GM12874 (cell line): ENCODE results near the gene YWHAH.

Experiments used
- TF ChIP-seq, protein P1 (sequence below): IDR thresholded peaks from 2 replicates; pipeline ENCODE4 v1.5.1; 2011; ENCODE audit warnings: low read depth, mild to moderate bottlenecking, control low read depth, low read length, moderate library complexity; ENCODE audit not compliant: insufficient read depth

Gene YWHAH

DNA sequence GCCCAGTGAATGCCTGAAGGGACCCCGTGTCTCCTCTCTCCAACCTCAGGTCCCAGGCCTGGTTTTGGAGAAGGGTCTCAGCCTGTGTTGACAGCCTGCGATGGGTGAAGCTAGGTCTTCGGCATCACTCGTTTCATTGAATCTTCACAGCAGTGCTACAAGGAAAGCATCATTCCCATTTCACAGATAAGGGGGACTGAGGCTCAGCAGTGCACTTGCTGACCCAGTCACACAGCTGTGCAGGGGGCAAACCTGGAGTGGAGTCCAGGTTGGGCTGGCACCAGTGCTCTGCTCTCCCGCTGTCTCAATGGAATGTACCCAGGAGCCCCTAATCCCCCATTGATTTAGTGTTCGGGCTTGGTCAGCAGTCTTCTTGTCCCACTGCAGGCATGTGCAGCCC, 10.9 kb upstream of the YWHAH start:
- TF ChIP-seq, protein P1, sequence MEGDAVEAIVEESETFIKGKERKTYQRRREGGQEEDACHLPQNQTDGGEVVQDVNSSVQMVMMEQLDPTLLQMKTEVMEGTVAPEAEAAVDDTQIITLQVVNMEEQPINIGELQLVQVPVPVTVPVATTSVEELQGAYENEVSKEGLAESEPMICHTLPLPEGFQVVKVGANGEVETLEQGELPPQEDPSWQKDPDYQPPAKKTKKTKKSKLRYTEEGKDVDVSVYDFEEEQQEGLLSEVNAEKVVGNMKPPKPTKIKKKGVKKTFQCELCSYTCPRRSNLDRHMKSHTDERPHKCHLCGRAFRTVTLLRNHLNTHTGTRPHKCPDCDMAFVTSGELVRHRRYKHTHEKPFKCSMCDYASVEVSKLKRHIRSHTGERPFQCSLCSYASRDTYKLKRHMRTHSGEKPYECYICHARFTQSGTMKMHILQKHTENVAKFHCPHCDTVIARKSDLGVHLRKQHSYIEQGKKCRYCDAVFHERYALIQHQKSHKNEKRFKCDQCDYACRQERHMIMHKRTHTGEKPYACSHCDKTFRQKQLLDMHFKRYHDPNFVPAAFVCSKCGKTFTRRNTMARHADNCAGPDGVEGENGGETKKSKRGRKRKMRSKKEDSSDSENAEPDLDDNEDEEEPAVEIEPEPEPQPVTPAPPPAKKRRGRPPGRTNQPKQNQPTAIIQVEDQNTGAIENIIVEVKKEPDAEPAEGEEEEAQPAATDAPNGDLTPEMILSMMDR = no peak

DNA sequence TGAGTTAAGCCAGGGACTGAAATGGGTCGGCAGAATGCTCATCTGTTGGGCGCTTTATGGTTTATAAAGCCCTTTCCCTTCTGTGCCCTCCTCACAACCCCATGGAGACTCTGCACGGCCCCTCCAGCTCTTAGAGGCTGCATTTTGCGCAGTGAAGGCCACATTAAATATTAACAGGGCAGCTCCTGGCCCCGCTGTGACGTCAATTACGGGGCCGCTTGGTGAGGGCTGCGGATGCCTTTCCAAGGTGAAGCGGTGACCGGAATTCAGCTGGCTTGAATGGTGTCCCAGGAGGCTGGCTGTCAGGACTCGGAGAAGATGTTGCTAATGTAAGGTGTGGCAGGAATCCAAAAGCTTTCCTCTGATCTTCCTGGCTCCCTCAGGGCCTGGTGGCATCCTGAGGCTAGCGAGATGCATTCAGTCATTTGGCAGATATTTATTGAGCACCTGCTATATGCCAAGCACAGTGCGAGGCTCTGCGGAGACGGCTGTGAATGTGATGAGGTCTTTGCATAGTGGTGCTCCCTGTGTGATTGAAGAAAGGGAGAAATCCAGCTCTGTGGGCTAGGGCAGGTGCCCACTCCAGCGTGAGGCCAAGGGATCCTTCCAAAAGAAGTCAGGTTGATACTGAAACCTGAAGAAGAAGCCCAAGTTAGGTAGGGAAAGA, 10.4 kb upstream of the YWHAH start:
- TF ChIP-seq, protein P1 = no peak

DNA sequence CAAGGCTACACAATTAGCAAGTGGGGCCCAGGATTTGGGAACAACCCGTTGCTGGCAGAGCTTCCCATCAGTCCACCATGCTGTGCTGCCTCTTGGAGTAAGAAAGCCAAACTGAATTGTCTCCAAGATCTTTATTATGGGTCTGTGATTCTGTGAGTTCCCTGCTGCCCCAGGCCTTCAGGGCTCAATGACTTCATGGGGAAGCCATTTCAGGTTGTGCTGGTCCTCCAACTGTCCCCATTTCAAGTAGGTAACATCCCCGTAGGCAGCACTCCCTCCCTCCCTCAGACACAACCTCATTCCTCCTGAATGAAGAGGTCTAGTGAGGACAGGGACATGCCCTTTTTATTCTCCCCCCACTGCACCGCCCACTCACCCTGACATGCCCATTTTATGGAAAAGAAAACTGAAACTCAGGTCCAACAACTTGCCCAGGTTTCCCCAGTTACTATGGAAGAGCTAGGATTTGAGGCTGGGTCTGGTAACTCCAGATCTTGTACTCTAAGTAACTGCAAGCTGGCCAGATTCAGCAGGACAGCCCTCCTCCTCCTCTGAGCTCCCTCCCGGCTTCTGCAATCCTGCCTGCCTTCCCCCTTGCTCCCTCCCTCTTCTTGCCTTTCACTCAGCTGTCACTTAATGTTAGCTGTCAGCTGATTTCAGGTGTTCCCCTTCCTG, 8.2 kb upstream of the YWHAH start:
- TF ChIP-seq, protein P1 = no peak

DNA sequence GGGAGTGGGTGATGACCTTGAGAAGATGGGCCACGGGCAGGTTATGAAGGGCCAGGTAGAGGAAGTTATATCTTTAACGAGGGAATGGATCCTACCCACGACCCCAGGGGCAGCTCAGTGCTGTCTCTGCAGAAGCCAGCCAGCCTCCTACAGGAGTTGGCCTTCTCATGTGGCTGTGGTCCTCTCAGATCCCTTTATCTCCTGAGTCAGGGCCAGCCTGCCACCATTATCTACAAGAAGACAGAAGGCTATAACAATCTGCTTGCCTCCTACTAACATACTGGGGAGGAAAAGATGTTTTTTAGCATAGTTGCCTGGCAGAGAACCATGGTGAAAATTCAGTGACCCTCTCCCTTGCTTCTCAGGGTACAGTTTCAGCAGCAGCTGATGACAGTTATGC, 7.0 kb upstream of the YWHAH start:
- TF ChIP-seq, protein P1 = no peak

DNA sequence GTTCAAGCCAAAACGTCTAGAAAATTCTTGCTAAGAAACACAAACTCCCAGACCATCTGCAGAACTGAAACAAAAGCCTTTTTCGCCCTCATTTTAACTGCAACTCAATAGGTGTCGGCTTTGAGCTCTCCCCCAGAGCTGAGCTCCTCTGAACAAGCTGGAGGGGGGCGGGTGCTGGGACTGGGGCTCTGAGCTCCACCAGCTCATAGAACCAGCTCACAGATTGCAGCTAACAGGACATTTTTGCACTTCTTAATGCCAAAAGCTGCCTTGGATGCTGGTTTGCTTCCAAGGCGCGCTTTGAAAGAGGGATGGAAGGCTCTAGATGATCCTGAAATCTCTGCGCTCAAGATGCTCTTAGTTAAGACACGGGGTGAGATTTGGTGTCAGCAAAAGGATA, 6.0 kb upstream of the YWHAH start:
- TF ChIP-seq, protein P1 = no peak

DNA sequence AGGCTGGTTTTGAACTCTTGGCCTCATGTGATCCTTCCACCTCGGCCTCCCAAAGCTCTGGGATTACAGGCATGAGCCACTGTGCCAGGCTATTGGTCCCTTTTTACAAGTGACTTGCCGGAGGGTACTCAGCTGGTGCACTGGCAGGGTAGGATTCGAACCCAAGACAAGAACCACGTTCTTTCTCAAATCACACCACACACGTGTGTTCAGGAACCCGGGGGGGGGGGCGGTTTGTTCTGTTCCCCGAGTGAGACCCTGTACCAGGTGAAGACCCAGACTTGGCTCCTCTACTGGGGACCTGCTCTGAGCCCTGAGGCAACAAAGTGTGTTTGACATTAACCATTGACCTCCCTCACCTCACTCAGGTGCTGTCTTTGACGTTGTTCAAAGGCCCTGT, 3.8 kb upstream of the YWHAH start:
- TF ChIP-seq, protein P1 = no peak

DNA sequence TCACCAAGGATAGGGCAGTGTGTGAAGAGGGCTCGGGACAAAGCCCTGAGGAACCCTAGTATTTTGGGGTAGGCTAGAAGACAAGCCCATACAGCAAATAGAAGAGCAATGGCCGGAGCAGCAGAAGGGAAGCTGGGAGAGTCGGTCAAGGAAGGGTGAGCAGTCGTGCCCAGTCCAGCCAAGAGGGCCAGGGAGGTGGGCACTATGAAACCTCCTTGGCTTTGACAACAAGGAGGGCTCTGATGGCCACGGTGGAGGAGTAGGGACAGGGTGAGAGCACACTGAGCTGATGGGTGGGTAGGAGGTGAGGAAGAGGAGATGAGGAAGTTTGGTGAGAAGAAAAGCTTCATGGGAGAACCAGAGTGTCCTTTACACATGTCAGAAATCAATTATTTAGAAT, 2.2 kb upstream of the YWHAH start:
- TF ChIP-seq, protein P1 = no peak
